HL-60/S4 treated with retinoic acid at 250 ng/mL for 4 days and 3 days (cell line): ENCODE results near the gene ATG9B.

Source experiments
- in situ Hi-C: fragments of 300-500 bp; cut with MboI; formaldehyde crosslinking; loops from 2 replicates; pipeline ENCODE4 v1.7.0; 2022; ENCODE audit warnings: low sequenced_read_pairs

ATG9B gene

DNA sequence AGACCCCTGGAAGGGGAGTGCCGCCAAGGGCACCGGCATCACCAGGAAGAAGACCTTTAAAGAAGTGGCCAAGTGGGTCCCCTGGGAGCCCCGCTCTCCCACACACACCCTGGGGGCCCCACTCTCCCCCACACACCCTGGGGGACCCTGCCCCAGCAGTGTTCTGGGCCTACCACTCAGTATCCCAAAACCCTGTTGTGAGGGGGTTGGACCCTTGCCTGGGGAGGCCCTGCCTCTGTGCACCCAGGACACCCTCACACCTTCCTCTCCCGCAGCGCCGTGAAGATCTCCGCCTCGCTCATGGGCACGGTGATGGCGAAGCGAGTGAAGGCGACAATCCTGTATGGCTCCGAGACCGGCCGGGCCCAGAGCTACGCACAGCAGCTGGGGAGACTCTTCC lies 22.7 kb downstream of the ATG9B start:
- in situ Hi-C loops = no loop called here

DNA sequence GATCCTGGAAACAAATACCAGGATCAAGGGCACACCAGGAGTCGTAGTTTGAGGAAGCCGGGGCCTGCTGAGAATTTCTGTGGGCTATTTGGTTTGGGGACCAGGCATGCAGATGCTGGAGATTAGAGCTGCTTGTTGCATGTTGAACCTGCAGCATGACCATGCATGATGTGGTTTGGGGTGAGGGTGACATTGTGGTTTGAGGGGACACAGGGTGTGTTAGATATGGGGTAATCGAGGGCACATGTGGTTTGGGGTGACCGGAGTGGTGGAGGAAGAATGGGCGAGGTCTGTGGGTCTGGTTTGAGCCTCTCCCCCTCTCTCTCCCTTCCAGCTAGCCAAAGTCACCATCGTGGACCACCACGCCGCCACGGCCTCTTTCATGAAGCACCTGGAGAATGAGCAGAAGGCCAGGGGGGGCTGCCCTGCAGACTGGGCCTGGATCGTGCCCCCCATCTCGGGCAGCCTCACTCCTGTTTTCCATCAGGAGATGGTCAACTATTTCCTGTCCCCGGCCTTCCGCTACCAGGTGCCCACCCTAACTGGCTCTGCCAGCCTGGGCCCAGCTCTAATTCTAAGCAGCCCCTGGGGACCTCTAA lies 23.3 kb downstream of the ATG9B start:
- in situ Hi-C loops = no loop called here

DNA sequence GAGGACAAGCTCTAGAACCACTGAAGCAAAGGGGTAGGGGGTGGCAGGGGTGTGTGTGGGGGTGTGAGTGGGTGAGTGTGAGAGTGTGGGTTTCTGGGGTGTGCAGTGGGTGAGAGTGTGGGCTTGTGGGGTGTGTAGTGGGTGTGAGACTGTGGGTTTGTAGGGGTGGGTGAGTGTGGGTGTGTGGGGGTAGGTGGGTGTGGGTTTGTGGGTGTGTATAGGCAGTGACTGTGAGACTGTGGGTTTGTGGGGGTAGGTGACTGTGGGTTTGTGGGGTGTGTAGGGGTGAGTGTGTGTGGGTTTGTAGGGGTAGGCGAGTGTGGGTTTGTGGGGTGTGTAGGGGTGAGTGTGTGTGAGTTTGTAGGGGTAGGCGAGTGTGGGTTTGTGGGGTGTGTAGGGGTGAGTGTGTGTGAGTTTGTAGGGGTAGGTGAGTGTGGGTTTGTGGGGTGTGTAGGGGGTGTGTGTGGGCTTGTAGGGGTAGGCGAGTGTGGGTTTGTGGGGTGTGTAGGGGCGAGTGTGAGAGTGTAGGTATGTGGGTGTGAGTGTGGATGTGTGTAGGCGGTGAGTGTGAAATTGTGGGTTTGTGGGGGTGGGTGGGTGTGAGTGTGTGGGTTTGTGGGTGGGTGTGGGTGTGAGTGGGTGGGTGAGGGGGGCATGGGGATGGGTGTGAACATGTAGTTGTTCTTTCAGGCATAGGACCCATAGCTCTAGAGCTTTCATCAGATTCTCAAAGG lies 24.6 kb downstream of the ATG9B start:
- in situ Hi-C loops = no loop called here

DNA sequence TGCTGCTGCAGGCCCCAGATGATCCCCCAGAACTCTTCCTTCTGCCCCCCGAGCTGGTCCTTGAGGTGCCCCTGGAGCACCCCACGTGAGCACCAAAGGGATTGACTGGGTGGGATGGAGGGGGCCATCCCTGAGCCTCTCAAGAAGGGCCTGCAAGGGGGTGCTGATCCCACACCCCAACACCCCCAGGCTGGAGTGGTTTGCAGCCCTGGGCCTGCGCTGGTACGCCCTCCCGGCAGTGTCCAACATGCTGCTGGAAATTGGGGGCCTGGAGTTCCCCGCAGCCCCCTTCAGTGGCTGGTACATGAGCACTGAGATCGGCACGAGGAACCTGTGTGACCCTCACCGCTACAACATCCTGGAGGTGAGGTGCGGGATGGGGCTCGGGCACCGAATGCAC lies 25.3 kb downstream of the ATG9B start:
- in situ Hi-C loops = no loop called here

- in situ Hi-C loops = no loop called here
Observed at GRCh38 chr7:150998341-150998740, 26.0 kb downstream of the ATG9B start.

GRCh38 chr7:150997817-150998216 lies 26.5 kb downstream of the ATG9B start:
- in situ Hi-C loops = no loop called here

DNA sequence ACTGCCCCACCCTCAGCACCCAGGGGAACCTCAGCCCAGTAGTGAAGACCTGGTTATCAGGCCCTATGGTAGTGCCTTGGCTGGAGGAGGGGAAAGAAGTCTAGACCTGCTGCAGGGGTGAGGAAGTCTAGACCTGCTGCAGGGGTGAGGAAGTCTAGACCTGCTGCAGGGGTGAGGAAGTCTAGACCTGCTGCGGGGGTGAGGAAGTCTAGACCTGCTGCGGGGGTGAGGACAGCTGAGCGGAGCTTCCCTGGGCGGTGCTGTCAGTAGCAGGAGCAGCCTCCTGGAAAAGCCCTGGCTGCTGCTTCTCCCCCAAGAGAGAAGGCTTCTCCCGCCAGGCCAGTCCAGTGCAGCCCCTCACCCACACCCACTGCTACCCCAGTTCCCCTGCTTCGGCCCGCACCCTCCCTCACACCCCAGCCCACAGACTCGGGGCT lies 27.2 kb downstream of the ATG9B start:
- in situ Hi-C loops = no loop called here

- in situ Hi-C loops = no loop called here
Observed at GRCh38 chr7:150996376-150997074, 27.8 kb downstream of the ATG9B start.

DNA sequence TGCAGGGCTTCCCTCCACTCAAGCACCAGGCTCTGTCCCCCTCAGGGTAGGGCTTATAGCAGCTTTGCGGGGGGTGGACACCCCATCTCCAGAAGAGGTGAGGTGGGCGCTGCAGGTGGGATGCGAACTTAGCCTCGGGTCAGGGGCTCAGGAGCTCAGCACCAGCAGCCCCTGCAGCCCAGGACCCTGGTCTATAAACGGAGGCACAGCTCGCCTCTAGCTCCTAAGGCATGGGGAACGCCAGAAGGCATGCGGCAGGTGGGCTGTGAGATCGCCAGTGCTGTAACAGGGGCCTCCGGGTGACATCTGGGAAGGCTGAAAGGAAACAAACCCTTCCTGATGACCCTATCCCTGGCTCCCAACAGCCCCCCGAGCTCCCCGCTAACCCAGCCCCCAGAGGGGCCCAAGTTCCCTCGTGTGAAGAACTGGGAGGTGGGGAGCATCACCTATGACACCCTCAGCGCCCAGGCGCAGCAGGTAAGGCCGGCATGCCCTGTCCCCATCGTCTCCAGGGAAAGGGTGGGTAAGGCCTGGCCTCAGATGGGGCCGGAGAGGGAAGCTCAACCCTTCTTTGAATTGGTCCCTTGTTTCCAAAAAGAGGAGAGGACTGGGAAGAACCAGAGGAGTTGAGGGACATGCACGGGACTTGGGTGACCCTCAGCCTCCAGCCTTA lies 29.3 kb downstream of the ATG9B start:
- in situ Hi-C loops = no loop called here

DNA sequence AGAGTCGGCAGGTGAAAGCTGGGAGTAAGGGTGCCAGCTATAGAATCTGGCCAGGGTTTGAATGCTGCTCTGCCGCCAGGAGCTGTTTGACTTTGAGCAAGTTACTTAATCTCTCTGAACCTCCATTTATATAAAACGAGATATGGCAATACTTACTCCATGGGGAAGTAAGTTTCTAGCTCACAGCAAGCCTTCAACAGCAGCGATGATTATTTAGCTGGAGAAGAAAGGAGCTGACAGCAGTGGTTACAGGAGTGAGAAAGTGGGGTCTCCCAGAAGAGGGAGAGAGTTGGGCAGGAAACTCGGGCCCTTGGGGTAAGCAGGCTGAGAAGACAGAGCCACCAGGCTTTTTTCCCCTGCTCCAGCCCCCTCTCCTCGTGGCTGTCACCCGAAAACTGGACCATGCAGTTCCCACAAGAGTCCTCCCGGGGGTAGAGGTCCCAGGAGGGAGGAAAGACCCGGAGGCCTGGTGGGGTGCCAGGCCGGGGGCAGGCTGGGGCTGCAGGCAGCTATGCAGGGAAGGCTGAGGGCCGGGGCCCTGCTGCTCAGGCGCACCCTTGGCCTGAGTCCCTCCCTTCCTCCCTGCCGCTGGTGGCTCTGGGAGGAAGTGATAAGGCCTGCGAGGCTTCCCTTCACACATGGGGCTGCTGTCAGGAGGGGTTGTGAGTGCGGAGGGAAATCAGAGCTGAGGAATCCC lies 30.0 kb downstream of the ATG9B start:
- in situ Hi-C loops = no loop called here

GRCh38 chr7:150993511-150993910 lies 30.8 kb downstream of the ATG9B start:
- in situ Hi-C loops = no loop called here

- in situ Hi-C loops = no loop called here
Observed at GRCh38 chr7:150992833-150993302, 31.4 kb downstream of the ATG9B start.

DNA sequence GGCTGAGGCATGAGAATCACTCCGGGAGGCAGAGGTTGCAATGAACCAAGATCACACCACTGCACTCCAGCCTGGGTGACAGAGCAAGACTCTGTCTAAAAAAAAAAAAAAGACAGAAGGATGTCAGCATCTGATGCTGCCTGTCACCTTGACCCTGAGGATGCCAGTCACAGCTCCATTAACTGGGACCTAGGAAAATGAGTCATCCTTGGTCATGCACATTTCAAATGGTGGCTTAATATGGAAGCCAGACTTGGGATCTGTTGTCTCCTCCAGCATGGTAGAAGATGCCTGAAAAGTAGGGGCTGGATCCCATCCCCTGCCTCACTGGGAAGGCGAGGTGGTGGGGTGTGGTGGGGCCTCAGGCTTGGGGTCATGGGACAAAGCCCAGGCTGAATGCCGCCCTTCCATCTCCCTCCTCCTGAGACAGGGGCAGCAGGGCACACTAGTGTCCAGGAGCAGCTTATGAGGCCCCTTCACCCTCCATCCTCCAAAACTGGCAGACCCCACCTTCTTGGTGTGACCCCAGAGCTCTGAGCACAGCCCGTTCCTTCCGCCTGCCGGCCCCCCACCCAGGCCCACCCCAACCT lies 32.1 kb downstream of the ATG9B start:
- in situ Hi-C loops = no loop called here

GRCh38 chr7:150990416-150991186 lies 33.7 kb downstream of the ATG9B start, which contains the start of gene NOS3:
NOS3 (plus strand) TSS chr7:150991017; CDS start chr7:150993804, 2,787 bp downstream.
- in situ Hi-C loops = no loop called here

DNA sequence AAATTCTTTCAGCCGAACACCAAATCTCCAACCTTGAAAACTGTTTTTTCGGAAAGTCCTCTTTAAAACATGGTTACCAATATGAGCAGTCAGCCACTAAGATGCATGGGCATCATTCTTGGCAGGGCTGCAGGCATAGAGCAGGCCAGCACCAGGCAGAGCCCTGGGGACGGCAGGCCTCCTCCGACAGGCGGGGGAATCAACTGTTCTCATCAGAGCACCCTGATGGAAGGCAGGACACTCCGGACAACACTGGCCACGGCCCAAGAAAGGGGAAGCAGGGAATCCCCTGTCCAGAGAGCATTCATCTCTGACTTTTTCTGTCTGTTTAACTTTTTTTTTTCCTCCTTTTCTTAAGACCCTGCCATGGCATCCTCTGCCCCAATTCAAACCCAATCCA lies 34.8 kb downstream of the ATG9B start:
- in situ Hi-C loops = loop anchor here (10.0 kb wide), 1 partner anchor 215 kb away; no protein-coding TSS in a partner anchor

- in situ Hi-C loops = loop anchor here (10.0 kb wide), 1 partner anchor 214 kb away; no protein-coding TSS in a partner anchor
Observed at GRCh38 chr7:150988230-150989226, 35.8 kb downstream of the ATG9B start.

DNA sequence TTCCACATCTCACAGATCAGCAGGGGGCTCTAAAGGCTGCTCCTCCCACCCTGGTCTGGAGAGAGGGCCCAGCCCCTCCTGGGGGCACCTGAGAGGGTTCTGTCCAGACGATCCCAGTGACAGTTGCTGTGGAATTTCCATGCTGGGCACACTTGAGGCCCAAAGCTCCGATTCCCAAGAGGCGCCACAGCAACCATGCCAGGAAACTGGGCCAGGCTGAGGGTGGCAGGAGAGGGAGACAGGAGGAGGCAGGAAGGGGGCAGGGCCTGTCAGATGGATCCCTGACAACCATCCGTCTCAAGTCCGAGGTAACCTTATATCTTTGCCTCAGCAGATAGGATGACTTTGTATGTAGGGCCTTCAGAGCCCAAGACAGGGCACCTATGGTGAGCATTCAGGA lies 37.7 kb downstream of the ATG9B start:
- in situ Hi-C loops = loop anchor here (10.0 kb wide), 1 partner anchor 212 kb away; no protein-coding TSS in a partner anchor

- in situ Hi-C loops = loop anchor here (10.0 kb wide), 1 partner anchor 211 kb away; no protein-coding TSS in a partner anchor
Observed at GRCh38 chr7:150986099-150986512, 38.2 kb downstream of the ATG9B start.
